SHP77 (cell line): ENCODE measurements around the gene STX12.
"Not testable (repeated sequence)": the region's sequence is repeated elsewhere in the genome, so short reads cannot be mapped to it uniquely, and the experiment has no call there.

Experiments used
- DNase-seq, 2 experiments: peaks; one replicate each; lab custom pipeline; 2025; lab: John Stamatoyannopoulos, UW

Gene STX12

GRCh38 chr1:27775336-27775735 is 2.3 kb downstream of the STX12 start:
- not testable (repeated sequence) for DNase-seq

GRCh38 chr1:27776276-27776675 is 3.3 kb downstream of the STX12 start:
- DNase-seq: not testable (repeated sequence)

- DNase-seq: no peak
Observed at GRCh38 chr1:27778056-27778455, 5.0 kb downstream of the STX12 start.

- no peak for DNase-seq
Observed at GRCh38 chr1:27779122-27779521, 6.1 kb downstream of the STX12 start.

- no peak for DNase-seq
Observed at GRCh38 chr1:27782950-27783349, 9.9 kb downstream of the STX12 start.

GRCh38 chr1:27784700-27785099 is 11.7 kb downstream of the STX12 start:
- no peak for DNase-seq

GRCh38 chr1:27785781-27786455 is 12.9 kb downstream of the STX12 start:
- DNase-seq: no peak

GRCh38 chr1:27787895-27788294 is 14.9 kb downstream of the STX12 start:
- no peak for DNase-seq

- no peak for DNase-seq
Observed at GRCh38 chr1:27789540-27790041, 16.6 kb downstream of the STX12 start.

- not testable (repeated sequence) for DNase-seq
Observed at GRCh38 chr1:27790270-27790669, 17.3 kb downstream of the STX12 start.

- DNase-seq: no peak
Observed at GRCh38 chr1:27795601-27796000, 22.6 kb downstream of the STX12 start.

- DNase-seq: no peak
Observed at GRCh38 chr1:27804791-27805190, 31.8 kb downstream of the STX12 start.

- no peak for DNase-seq
Observed at GRCh38 chr1:27806758-27807157, 33.7 kb downstream of the STX12 start.

- no peak for DNase-seq
Observed at GRCh38 chr1:27807385-27807784, 34.4 kb downstream of the STX12 start.

- DNase-seq: not testable (repeated sequence)
Observed at GRCh38 chr1:27808131-27808530, 35.1 kb downstream of the STX12 start.

GRCh38 chr1:27809883-27810282 is 36.9 kb downstream of the STX12 start:
- DNase-seq: no peak

- DNase-seq: no peak
Observed at GRCh38 chr1:27811741-27812500, 38.9 kb downstream of the STX12 start.

- no peak for DNase-seq
Observed at GRCh38 chr1:27816921-27817630, 44.1 kb downstream of the STX12 start.

GRCh38 chr1:27821761-27822315 is 48.8 kb downstream of the STX12 start:
- DNase-seq: no peak

GRCh38 chr1:27823784-27824183 is 50.8 kb downstream of the STX12 start:
- DNase-seq: no peak

- DNase-seq: no peak
Observed at GRCh38 chr1:27824411-27824810, 51.4 kb downstream of the STX12 start.

- DNase-seq: not testable (repeated sequence)
Observed at GRCh38 chr1:27829339-27829960, 56.4 kb downstream of the STX12 start.
